Effector memory CD8-positive, alpha-beta T cell (primary cell): ENCODE data around the gene SCAMP4.
A peak's percentile ranks its signal among the peaks of the same experiment; 100 is the strongest.
"Not testable (repeated sequence)": the region's sequence is repeated elsewhere in the genome, so short reads cannot be mapped to it uniquely, and the experiment has no call there.

ENCODE experiments used
- ATAC-seq: fragments of 150-1000 bp; cut with Tn5 transposase; replicated peaks from 2 replicates; pipeline ENCODE4 v1.10.0; 2021; ENCODE audit warnings: mild to moderate bottlenecking, moderate library complexity
- DNase-seq, 3 experiments: peaks; one replicate each; pipeline ENCODE4 v3.0.0; 2021
- H3K27ac Mint-ChIP-seq, 2 donors: one replicate each; pipeline ENCODE4 v1.8.0; 2022; ENCODE audit warnings: mild to moderate bottlenecking in 2 of 2, mixed read lengths in 2 of 2, moderate library complexity in 2 of 2
- H3K27me3 Mint-ChIP-seq, 2 donors: one replicate each; pipeline ENCODE4 v1.8.0; 2022; ENCODE audit warnings: mixed read lengths in 2 of 2
- H3K36me3 Mint-ChIP-seq: one replicate; pipeline ENCODE4 v1.8.0; 2022; ENCODE audit warnings: mild to moderate bottlenecking, moderate library complexity, mixed read lengths; ENCODE audit not compliant: insufficient read depth
- H3K4me1 Mint-ChIP-seq, 2 donors: one replicate each; pipeline ENCODE4 v1.8.0; 2022; ENCODE audit warnings: low read depth in 2 of 2, mixed read lengths in 2 of 2
- H3K4me3 Mint-ChIP-seq, 2 donors: one replicate each; pipeline ENCODE4 v1.8.0; 2022; ENCODE audit warnings: mild to moderate bottlenecking in 2 of 2, mixed read lengths in 2 of 2, moderate library complexity in 2 of 2
- H3K9me3 Mint-ChIP-seq, 2 donors: one replicate each; pipeline ENCODE4 v1.8.0; 2022; ENCODE audit warnings: mixed read lengths in 2 of 2

The SCAMP4 gene

DNA sequence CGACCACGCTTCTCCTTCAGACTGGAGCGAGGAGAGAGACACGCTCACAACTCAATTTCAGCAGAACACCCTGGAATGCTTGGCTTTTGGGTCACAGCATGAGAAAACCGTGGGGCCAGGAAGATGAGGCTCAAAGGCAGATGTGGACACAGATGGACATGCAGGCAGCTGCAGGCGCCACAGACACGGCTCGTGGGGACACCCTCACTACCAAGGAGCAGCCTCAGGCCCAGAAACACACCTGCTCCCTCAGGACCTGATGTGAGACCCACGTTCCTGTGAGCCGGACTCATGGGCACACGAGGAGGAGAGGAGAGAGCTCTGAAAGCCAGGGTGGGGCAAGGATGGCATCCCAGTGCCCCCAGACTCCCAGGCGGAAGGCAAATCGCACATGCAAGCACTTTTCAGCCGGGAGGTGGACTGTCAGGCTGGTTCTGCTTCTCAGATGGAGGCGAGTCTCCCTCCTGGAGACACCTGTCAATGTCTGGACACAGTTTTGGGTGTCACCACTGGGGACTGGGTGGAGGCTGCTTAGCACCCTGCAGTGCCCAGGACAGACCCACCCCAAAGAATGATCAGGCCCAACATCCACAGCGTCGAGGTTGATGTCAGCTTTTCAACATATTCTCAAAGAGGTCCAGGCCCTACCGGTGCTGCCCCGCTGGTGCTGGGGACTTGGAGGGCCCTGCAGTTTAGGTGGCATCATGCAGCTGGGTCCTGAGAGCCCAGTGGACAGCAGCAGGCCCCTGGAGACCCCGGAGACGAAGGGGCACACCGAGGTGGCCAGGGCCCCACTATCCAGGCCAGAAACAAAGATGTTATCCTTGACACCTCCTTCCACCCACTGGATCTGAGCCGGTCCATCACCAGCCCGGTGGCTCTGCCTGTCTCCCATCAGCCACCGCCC is 22.2 kb upstream of the SCAMP4 start:
- DNase-seq (no peak), ATAC-seq (no peak)
- H3K9me3 Mint-ChIP-seq: no peaks in the 10 kb centered on the region
- H3K27me3 Mint-ChIP-seq: no peaks in the 10 kb centered on the region
- peaks cover 29 to 41% of the 10 kb centered on the region in 2 donors for H3K4me1 Mint-ChIP-seq
- peak overlapping the region; percentile 99 for H3K27ac Mint-ChIP-seq
- H3K36me3 Mint-ChIP-seq: peaks cover 60% of the 10 kb centered on the region
- H3K4me3 Mint-ChIP-seq: peak overlapping the region; percentile 94 to 98

DNA sequence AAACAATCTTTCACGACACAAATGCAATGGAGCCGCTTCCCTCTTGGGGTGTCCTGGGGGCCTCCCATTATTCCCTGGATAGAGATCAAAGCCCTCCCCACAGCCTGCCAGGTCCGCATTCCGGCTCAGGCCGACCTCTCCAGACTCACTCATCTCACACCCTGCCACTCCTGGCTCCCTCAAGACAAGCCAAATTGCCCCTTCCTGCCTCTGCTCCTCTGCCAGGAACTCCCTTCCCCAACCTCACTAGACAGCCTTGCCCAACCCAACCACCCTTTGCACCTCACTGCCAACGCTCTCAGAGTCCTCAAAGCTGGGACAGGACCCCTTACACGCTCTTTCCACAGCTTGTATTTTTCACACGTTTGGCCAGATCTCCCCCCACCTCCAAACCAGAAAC is 21.4 kb upstream of the SCAMP4 start:
- H3K36me3 Mint-ChIP-seq: peaks cover 57% of the 10 kb centered on the region
- peaks cover 29 to 37% of the 10 kb centered on the region in 2 donors for H3K4me1 Mint-ChIP-seq
- H3K4me3 Mint-ChIP-seq: peak overlapping the region; percentile 94 to 98
- H3K9me3 Mint-ChIP-seq: no peaks in the 10 kb centered on the region
- peak in 1 of 3 experiments; percentile 41 for DNase-seq
- ATAC-seq: no peak
- H3K27me3 Mint-ChIP-seq: no peaks in the 10 kb centered on the region
- H3K27ac Mint-ChIP-seq: peak overlapping the region; percentile 99

DNA sequence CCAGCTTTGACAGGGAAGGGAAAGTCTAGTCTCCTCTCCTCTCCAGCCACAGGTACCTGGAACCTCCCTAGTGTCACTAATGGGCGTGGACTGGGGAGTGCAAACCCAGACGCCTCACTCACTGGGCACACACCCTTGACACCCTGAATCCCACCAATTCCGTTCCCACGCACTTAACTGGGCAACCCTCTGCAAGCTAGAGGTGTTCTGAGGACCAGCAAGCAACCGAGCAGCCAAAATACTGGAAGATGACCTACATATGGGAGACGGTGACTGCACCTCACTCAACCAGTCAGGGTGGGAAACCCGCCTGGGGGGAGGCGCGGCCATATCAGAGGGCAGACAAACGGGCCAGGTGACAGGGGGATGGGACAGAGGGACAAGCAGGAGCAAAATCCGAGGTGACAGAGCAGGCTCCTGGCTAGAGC is 20.9 kb upstream of the SCAMP4 start:
- peak overlapping the region; percentile 99 for H3K27ac Mint-ChIP-seq
- H3K27me3 Mint-ChIP-seq: no peaks in the 10 kb centered on the region
- DNase-seq: peak; percentile 54 to 58 (median 57)
- ATAC-seq: peak; percentile 47
- H3K36me3 Mint-ChIP-seq: peaks cover 55% of the 10 kb centered on the region
- H3K4me1 Mint-ChIP-seq: peaks cover 29 to 37% of the 10 kb centered on the region in 2 donors
- peak overlapping the region; percentile 94 to 98 for H3K4me3 Mint-ChIP-seq
- H3K9me3 Mint-ChIP-seq: no peaks in the 10 kb centered on the region

DNA sequence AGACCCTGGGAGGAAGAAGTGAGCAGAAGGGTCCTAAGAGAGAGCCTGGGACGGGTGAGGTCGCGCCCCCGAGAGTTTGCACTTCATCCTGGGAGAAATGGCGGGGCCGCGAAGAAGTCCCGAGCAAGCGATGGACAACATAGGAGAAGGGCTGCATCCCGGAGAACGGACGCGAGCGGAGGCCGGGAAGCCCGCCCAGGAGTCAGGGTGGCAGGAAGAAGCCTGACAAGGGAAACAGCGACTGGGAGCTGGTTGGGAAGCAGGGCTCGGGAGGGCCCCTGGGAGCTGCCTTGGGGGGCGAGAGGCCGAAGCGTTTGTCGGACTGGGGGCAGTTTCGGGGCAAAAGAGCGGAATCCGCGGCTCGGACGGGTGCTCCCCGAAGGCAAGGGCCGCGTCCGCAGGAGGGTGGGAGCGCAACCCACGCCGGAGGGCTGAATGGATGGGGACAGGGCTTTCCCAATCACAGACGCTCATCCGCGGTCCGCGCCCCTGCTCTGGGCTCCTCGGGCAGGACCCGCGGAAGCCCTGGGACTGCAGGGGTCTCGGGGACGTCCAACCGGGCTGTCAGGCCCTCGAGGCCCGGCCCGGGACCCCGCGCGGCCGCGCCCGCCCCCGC is 20.4 kb upstream of the SCAMP4 start:
- H3K27ac Mint-ChIP-seq: peak overlapping the region; percentile 99
- no peak for ATAC-seq
- H3K36me3 Mint-ChIP-seq: peaks cover 49% of the 10 kb centered on the region
- H3K9me3 Mint-ChIP-seq: no peaks in the 10 kb centered on the region
- no peak for DNase-seq
- peaks cover 29 to 36% of the 10 kb centered on the region in 2 donors for H3K4me1 Mint-ChIP-seq
- H3K4me3 Mint-ChIP-seq: peak overlapping the region; percentile 94 to 98
- H3K27me3 Mint-ChIP-seq: no peaks in the 10 kb centered on the region

DNA sequence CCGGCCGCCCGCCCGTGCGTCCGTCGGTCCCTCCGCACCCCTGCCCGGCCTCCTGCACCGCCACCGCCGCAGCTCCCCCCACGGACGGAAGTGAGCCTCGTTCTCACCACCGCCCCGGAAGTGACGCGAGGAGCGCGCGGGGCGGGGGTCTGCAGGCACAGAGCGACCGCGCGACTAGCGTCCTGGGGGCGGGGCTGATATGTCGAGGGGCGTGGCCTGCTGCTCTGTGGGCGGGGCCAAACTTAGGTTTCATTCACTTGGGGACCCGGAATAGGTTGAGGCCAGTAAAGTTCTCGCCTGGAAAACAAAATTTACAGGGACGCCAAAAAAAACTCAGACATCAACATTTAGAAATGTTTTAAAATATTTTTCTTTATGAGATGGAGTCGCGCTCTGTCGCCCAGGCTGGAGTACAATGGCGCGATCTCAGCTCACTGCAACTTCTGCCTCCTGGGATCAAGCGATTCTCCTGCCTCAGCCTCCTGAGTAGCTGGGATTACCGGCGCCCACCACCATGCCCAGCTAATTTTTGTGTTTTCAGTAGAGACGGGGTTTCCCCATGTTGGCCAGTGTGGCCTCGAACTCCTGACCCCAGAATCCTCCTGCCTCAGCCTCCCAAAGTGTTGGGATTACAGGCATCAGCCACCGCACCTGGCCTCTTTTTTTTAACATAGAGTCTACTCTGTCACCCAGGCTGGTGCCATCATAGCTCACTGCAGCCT is 19.6 kb upstream of the SCAMP4 start, which contains the start of gene ABHD17A:
Gene ABHD17A, minus strand, starts transcription at position 99 of the 722 bp plus-strand sequence. CDS start 3,930 bp downstream, outside the sequence.
- not testable (repeated sequence) for H3K9me3 Mint-ChIP-seq, H3K27me3 Mint-ChIP-seq
- DNase-seq (peak; percentile 93 to 94 (median 94)), ATAC-seq (peak; percentile 59)
- peak within 1 kb of the TSS; percentile 99 for H3K27ac Mint-ChIP-seq
- peaks cover 29 to 34% of the 10 kb centered on the region in 2 donors for H3K4me1 Mint-ChIP-seq
- peak within 1 kb of the TSS; percentile 94 to 98 for H3K4me3 Mint-ChIP-seq
- H3K36me3 Mint-ChIP-seq: peaks cover 45% of the 10 kb centered on the region

DNA sequence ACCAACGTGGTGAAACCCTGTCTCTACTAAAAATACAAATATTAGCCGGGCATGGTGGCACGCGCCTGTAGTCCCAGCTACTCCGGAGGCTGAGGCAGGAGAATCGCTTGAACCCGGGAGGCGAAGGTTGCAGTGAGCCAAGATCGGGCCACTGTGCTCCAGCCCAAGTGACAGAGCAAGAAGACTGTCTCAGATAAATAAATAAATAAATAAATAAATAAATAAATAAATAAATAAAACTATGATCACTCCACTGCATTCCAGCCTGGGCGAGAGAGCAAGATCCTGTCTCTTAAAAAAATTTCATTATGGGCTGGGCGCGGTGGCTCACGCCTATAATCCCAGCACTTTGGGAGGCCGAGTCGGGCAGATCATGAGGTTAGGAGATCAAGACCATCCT is 18.8 kb upstream of the SCAMP4 start:
- not testable (repeated sequence) for DNase-seq, H3K27me3 Mint-ChIP-seq, H3K27ac Mint-ChIP-seq, ATAC-seq, H3K9me3 Mint-ChIP-seq, H3K4me3 Mint-ChIP-seq
- Mint-ChIP-seq H3K36me3 (peaks cover 45% of the 10 kb centered on the region), H3K4me1 (peaks cover 29 to 32% of the 10 kb centered on the region in 2 donors)

DNA sequence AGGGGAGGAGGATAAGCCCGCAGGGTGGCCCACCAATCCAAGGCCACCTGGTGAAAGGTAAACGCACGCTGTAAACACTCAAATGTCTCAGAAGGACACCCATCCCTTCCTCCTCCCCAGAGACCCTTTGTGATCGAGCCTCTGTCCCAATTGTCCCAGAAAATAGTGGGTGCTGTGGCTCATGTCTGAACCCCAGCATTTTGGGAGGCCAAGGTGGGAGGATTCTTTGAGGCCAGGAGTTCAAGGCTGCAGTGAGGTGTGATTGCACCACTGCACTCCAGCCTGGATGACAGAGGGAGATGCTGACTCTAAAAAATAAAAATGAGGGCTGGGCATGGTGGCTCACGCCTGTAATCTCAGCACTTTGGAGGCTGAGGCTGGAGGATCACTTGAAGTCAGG is 16.8 kb upstream of the SCAMP4 start:
- ATAC-seq: no peak
- peaks cover 29% of the 10 kb centered on the region for H3K36me3 Mint-ChIP-seq
- no peaks in the 10 kb centered on the region for H3K9me3 Mint-ChIP-seq
- peaks cover 13 to 17% of the 10 kb centered on the region in 2 donors for H3K4me1 Mint-ChIP-seq
- no peak overlapping the region for H3K27ac Mint-ChIP-seq
- DNase-seq: no peak
- H3K4me3 Mint-ChIP-seq: no peak overlapping the region
- H3K27me3 Mint-ChIP-seq: no peaks in the 10 kb centered on the region

DNA sequence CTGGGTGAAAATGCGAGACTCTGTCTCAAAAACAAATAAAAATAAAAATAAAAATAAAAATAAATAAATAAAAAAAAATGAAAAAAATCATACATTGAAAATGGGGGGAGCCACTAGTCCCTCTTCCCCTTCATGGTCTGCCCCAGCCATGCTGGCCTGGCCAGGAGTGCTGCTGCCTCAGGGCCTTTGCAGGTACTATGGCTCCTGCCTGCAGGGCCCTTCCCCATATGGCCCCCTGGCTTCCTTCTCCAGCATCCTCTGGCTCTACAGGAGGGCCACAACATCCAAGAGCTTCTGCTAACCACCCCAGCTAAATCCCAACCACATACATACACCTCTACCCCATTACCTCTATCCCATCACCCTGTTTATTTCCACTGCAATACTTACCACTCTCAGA is 15.3 kb upstream of the SCAMP4 start:
- Mint-ChIP-seq H3K36me3 (peaks cover 17% of the 10 kb centered on the region), H3K27me3 (no peaks in the 10 kb centered on the region), H3K27ac (no peak overlapping the region), H3K4me3 (no peak overlapping the region), H3K4me1 (peaks cover 4 to 8% of the 10 kb centered on the region in 2 donors), H3K9me3 (no peaks in the 10 kb centered on the region)
- DNase-seq (no peak), ATAC-seq (no peak)

DNA sequence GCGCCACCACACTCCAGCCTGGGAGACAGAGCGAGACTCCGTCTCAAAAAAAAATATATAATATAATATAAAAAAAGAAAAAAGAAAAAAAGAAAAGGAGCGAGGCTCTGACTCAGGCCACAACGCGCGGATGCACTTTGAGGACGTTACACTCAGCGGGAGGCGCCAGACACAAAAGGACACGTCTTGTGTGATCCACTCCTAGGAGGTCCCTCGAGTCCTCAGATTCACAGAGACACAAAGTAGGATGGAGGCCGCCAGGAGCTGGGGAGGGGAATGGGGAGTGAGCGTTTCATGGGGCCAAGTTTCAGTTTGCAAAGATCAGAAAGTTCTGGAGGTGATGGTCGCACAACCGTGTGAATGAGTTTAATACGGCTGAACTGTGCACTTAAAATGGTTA is 11.4 kb upstream of the SCAMP4 start:
- peaks cover 22 to 29% of the 10 kb centered on the region in 2 donors for H3K4me1 Mint-ChIP-seq
- DNase-seq: no peak
- ATAC-seq: no peak
- H3K36me3 Mint-ChIP-seq: peaks cover 25% of the 10 kb centered on the region
- no peak overlapping the region for H3K27ac Mint-ChIP-seq
- H3K9me3 Mint-ChIP-seq: no peaks in the 10 kb centered on the region
- H3K4me3 Mint-ChIP-seq: peak overlapping the region in 1 of 2 donors; percentile 57
- H3K27me3 Mint-ChIP-seq: no peaks in the 10 kb centered on the region

DNA sequence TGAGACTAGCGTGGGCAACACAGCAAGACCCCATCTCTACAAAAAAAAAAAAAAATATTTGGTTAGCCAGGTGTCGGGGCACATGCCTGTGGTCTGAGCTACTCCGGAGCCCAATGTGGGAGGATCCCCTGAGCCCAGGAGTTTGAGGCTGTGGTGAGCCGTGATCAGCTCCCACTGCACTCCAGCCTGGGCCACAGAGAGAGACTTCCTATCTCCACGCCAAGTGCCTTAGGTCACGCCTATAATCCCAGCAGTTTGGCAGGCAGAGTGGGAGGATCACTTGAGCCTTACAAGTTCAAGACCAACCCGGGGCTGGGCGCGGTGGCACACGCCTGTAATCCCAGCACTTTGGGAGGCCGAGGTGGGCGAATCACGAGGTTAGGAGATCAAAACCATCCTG is 8.7 kb upstream of the SCAMP4 start:
- ATAC-seq: no peak
- Mint-ChIP-seq H3K4me1 (peaks cover 22 to 26% of the 10 kb centered on the region in 2 donors), H3K4me3 (peak overlapping the region; percentile 85 to 90), H3K27ac (peak overlapping the region; percentile 93 to 98), H3K27me3 (no peaks in the 10 kb centered on the region), H3K36me3 (peaks cover 33% of the 10 kb centered on the region), H3K9me3 (no peaks in the 10 kb centered on the region)
- no peak for DNase-seq

DNA sequence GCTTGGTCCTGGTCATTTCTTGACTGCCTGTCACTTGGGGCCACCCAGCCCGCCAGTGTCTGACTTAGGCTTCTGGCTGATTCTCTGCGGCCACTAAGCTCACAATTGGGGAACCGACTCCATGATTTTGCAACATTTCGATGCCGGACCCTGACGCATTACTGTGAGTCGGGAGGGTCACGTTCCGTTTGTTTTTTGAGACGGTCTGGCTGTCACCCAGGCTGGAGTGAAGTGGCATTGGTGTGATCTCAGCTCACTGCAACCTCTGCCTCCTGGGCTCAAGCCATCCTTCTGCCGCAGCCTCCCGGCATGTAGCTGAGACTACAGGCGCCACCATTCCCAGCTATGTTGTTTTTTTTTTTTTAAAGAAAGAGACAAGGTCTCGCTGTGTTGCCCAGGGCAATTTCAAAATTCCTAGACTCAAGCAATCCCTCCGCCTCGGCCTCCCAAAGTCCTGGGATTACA is 3.2 kb upstream of the SCAMP4 start:
- Mint-ChIP-seq H3K9me3 (no peaks in the 10 kb centered on the region), H3K27me3 (no peaks in the 10 kb centered on the region), H3K4me3 (no peak overlapping the region), H3K36me3 (peaks cover 39% of the 10 kb centered on the region), H3K4me1 (peaks cover 14 to 20% of the 10 kb centered on the region in 2 donors), H3K27ac (no peak overlapping the region)
- ATAC-seq (no peak), DNase-seq (no peak)

DNA sequence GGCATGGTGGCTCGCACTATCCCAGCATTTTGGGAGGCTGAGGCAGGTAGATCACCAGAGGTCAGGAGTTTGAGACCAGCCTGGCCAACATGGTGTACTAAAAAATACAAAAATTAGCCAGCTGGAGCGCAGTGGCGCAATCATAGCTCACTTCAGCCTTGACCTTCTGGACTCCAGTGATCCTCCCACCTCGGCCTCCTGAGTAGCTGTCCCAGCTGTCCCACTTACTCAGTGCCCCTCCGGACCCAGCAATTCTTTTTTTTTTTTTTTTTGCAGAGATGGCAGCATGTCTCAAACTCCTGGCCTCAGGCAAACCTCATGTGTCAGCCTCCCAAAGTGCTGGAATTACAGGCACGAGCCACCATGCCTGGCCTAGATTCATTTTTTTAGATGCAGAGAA is 2.3 kb upstream of the SCAMP4 start:
- DNase-seq: no peak
- ATAC-seq: no peak
- H3K9me3 Mint-ChIP-seq: no peaks in the 10 kb centered on the region
- no peak overlapping the region for H3K4me3 Mint-ChIP-seq
- H3K27me3 Mint-ChIP-seq: no peaks in the 10 kb centered on the region
- peaks cover 29% of the 10 kb centered on the region for H3K36me3 Mint-ChIP-seq
- peaks cover 6 to 13% of the 10 kb centered on the region in 2 donors for H3K4me1 Mint-ChIP-seq
- H3K27ac Mint-ChIP-seq: no peak overlapping the region

DNA sequence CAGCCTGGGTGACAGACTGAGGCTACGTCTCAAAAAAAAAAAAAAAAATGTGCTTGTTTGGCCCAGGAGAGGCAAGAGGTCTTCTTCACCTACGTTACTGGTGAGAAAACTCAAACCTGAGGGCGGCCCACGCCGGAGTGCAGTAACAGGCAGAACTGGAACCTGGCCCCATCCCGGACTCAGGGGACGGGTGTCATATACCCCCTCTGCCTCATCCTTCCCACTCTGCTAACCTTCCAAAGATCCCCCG is 414 bp upstream of the SCAMP4 start:
- Mint-ChIP-seq H3K36me3 (peaks cover 27% of the 10 kb centered on the region), H3K4me3 (peak overlapping the region in 1 of 2 donors; percentile 89), H3K9me3 (no peaks in the 10 kb centered on the region), H3K27ac (peak overlapping the region in 1 of 2 donors; percentile 83), H3K27me3 (no peaks in the 10 kb centered on the region), H3K4me1 (peaks cover 13 to 23% of the 10 kb centered on the region in 2 donors)
- DNase-seq: no peak
- no peak for ATAC-seq
